WTC11 (cell line): ENCODE measurements around the gene PLA2G5. TPM values are rescaled to one million over a fixed set of nuclear protein-coding genes. Genes with fewer than 3 reads are reported as not detected.

Experiments used
- ATAC-seq: fragments of 200-7000 bp; cut with Tn5 transposase; 2 replicates; pipeline ENCODE4 v1.10.0; 2021; ENCODE audit warnings: mild to moderate bottlenecking, moderate library complexity
- CTCF ChIA-PET: fragments of 300-600 bp; sonication (Branson Sonifier 250); formaldehyde crosslinking; loops from one replicate; lab custom pipeline; 2021; ENCODE audit warnings: antibody characterized with exemption; lab: Charles Lee
- POLR2A ChIA-PET: fragments of 350-600 bp; sonication (Branson Sonifier 250); formaldehyde crosslinking; loops from one replicate; lab custom pipeline; 2021; ENCODE audit warnings: antibody characterized with exemption; lab: Charles Lee
- DNase-seq: peaks from one replicate; pipeline ENCODE4 v3.0.0; 2021; ENCODE audit warnings: low spot score
- H3K27ac Mint-ChIP-seq: 2 replicates; pipeline ENCODE4 v1.8.0; 2021; ENCODE audit warnings: mixed read lengths
- H3K27me3 Mint-ChIP-seq: 2 replicates; pipeline ENCODE4 v1.8.0; 2021; ENCODE audit warnings: low read depth, mild to moderate bottlenecking, moderate library complexity, mixed read lengths
- H3K36me3 Mint-ChIP-seq: 2 replicates; pipeline ENCODE4 v1.8.0; 2021; ENCODE audit warnings: mixed read lengths
- H3K4me1 Mint-ChIP-seq: 2 replicates; pipeline ENCODE4 v1.8.0; 2022; ENCODE audit warnings: mixed read lengths
- H3K4me3 Mint-ChIP-seq: 2 replicates; pipeline ENCODE4 v1.8.0; 2021; ENCODE audit warnings: mild to moderate bottlenecking, moderate library complexity, mixed read lengths
- H3K9me3 Mint-ChIP-seq: 2 replicates; pipeline ENCODE4 v1.8.0; 2021; ENCODE audit warnings: mixed read lengths
- ATF3 ChIP-seq: sonication (generic); formaldehyde crosslinking; conservative IDR thresholded peaks from 2 replicates; pipeline ENCODE4 v1.8.1; 2022; ENCODE audit warnings: mild to moderate bottlenecking, missing genetic modification reagents
- CDX4 ChIP-seq: fragments of 250-450 bp; sonication (Bioruptor Pico); IDR thresholded peaks from 2 replicates; pipeline ENCODE4 v1.9.0; 2021; ENCODE audit warnings: moderate library complexity, mild to moderate bottlenecking, inconsistent platforms, borderline replicate concordance
- ESRRA ChIP-seq: sonication (generic); formaldehyde crosslinking; IDR thresholded peaks from 2 replicates; pipeline ENCODE4 v1.8.1; 2022; ENCODE audit warnings: mild to moderate bottlenecking, missing genetic modification reagents, borderline replicate concordance
- FOXJ3 ChIP-seq: sonication (generic); formaldehyde crosslinking; IDR thresholded peaks from 2 replicates; pipeline ENCODE4 v1.9.0; 2021; ENCODE audit warnings: missing genetic modification reagents, mild to moderate bottlenecking, borderline replicate concordance
- FOXP4 ChIP-seq: sonication (generic); formaldehyde crosslinking; IDR thresholded peaks from 2 replicates; pipeline ENCODE4 v1.8.0; 2022; ENCODE audit warnings: mild to moderate bottlenecking, missing genetic modification reagents
- GABPB1 ChIP-seq: sonication (generic); formaldehyde crosslinking; IDR thresholded peaks from 2 replicates; pipeline ENCODE4 v1.8.1; 2023; ENCODE audit warnings: mild to moderate bottlenecking, missing genetic modification reagents
- MLX ChIP-seq: sonication (generic); formaldehyde crosslinking; IDR thresholded peaks from 2 replicates; pipeline ENCODE4 v1.8.1; 2023; ENCODE audit warnings: mild to moderate bottlenecking, missing genetic modification reagents, moderate library complexity
- MYBL2 ChIP-seq: sonication (generic); formaldehyde crosslinking; IDR thresholded peaks from 2 replicates; pipeline ENCODE4 v1.8.1; 2023; ENCODE audit warnings: mild to moderate bottlenecking, moderate library complexity, missing genetic modification reagents
- NFE2L1 ChIP-seq: sonication (generic); formaldehyde crosslinking; IDR thresholded peaks from 2 replicates; pipeline ENCODE4 v1.8.1; 2023; ENCODE audit warnings: missing genetic modification reagents
- RELA ChIP-seq: sonication (generic); formaldehyde crosslinking; IDR thresholded peaks from 2 replicates; pipeline ENCODE4 v1.8.1; 2022; ENCODE audit warnings: missing genetic modification reagents, mild to moderate bottlenecking, borderline replicate concordance
- SMAD3 ChIP-seq: sonication (generic); formaldehyde crosslinking; IDR thresholded peaks from 2 replicates; pipeline ENCODE4 v1.8.0; 2022; ENCODE audit warnings: missing genetic modification reagents, mild to moderate bottlenecking, borderline replicate concordance
- SOX15 ChIP-seq: fragments of 250-450 bp; sonication (Bioruptor Pico); IDR thresholded peaks from 2 replicates; pipeline ENCODE4 v1.9.0; 2021; ENCODE audit warnings: mild to moderate bottlenecking
- STAT6 ChIP-seq: sonication (generic); formaldehyde crosslinking; conservative IDR thresholded peaks from 2 replicates; pipeline ENCODE4 v1.8.1; 2023; ENCODE audit warnings: mild to moderate bottlenecking, low read depth, missing genetic modification reagents, moderate library complexity
- TEAD1 ChIP-seq: sonication (generic); formaldehyde crosslinking; IDR thresholded peaks from 2 replicates; pipeline ENCODE4 v1.8.0; 2022; ENCODE audit warnings: mild to moderate bottlenecking, missing genetic modification reagents
- TEAD4 ChIP-seq: sonication (generic); formaldehyde crosslinking; IDR thresholded peaks from 2 replicates; pipeline ENCODE4 v1.8.0; 2022; ENCODE audit warnings: mild to moderate bottlenecking, missing genetic modification reagents
- ZBTB21 ChIP-seq: sonication (generic); formaldehyde crosslinking; IDR thresholded peaks from 2 replicates; pipeline ENCODE4 v1.8.1; 2023; ENCODE audit warnings: mild to moderate bottlenecking, missing genetic modification reagents, borderline replicate concordance
- ZNF121 ChIP-seq: sonication (generic); formaldehyde crosslinking; IDR thresholded peaks from 2 replicates; pipeline ENCODE4 v1.8.0; 2023; ENCODE audit warnings: missing genetic modification reagents
- ZNF232 ChIP-seq: sonication (generic); formaldehyde crosslinking; IDR thresholded peaks from 2 replicates; pipeline ENCODE4 v1.8.0; 2022; ENCODE audit warnings: mild to moderate bottlenecking, missing genetic modification reagents
- ZNF423 ChIP-seq: fragments of 250-450 bp; sonication (Bioruptor Pico); IDR thresholded peaks from 2 replicates; pipeline ENCODE4 v2.1.2; 2022; ENCODE audit warnings: mild to moderate bottlenecking, moderate library complexity
- total RNA-seq: library from RNA; stranded (reverse); gene quantifications from 3 replicates; pipeline ENCODE4 v1.2.3, GENCODE V29; 2021
- TF ChIP-seq, protein P1 (sequence below): sonication (generic); formaldehyde crosslinking; IDR thresholded peaks from 2 replicates; pipeline ENCODE4 v1.8.0; 2023; ENCODE audit warnings: mild to moderate bottlenecking, missing genetic modification reagents
- TF ChIP-seq, protein P2 (sequence below): fragments of 250-450 bp; sonication (Bioruptor Pico); IDR thresholded peaks from 2 replicates; pipeline ENCODE4 v1.9.0; 2021; ENCODE audit warnings: mild to moderate bottlenecking
- TF ChIP-seq, protein P3 (sequence below): sonication (generic); formaldehyde crosslinking; IDR thresholded peaks from 2 replicates; pipeline ENCODE4 v1.8.0; 2022; ENCODE audit warnings: mild to moderate bottlenecking, missing genetic modification reagents

The PLA2G5 gene
- total RNA-seq, 1 experiment from 2014 or later, result not detected

DNA sequence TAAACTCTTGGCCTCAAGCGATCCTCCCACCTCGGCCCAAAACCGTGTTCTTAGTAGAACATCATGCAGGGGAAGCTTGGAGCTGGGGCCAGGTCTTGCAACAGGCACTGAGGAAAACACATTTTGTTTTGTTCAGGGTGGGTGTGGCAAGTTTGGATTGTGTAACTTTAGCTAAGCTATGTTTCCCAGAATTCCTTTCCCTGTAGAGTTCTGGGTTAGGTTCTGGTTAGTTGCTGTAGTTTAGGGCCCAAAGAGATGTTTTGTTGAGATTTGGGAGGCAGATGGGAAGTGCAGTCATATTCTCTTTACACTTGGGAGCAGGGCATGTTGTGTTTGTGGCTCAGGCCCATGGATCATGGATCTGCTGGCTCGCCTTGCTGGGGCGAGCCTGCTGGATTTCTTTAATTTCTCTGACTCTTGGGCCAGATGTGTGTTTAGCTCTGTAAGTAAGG, 24.0 kb downstream of the PLA2G5 start (continued):
- TF ChIP-seq, protein P1, sequence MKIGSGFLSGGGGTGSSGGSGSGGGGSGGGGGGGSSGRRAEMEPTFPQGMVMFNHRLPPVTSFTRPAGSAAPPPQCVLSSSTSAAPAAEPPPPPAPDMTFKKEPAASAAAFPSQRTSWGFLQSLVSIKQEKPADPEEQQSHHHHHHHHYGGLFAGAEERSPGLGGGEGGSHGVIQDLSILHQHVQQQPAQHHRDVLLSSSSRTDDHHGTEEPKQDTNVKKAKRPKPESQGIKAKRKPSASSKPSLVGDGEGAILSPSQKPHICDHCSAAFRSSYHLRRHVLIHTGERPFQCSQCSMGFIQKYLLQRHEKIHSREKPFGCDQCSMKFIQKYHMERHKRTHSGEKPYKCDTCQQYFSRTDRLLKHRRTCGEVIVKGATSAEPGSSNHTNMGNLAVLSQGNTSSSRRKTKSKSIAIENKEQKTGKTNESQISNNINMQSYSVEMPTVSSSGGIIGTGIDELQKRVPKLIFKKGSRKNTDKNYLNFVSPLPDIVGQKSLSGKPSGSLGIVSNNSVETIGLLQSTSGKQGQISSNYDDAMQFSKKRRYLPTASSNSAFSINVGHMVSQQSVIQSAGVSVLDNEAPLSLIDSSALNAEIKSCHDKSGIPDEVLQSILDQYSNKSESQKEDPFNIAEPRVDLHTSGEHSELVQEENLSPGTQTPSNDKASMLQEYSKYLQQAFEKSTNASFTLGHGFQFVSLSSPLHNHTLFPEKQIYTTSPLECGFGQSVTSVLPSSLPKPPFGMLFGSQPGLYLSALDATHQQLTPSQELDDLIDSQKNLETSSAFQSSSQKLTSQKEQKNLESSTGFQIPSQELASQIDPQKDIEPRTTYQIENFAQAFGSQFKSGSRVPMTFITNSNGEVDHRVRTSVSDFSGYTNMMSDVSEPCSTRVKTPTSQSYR (CRISPR knock-in tag), result no peak
- TF ChIP-seq FOXP4 (CRISPR knock-in tag) (no peak), ZNF232 (CRISPR knock-in tag) (no peak), FOXJ3 (no peak), ZNF121 (no peak), TEAD1 (no peak)

- H3K4me3 Mint-ChIP-seq, result no peak overlapping the region
- no peak overlapping the region for H3K27ac Mint-ChIP-seq
- peaks cover 26% of the 10 kb centered on the region for H3K27me3 Mint-ChIP-seq
- CTCF ChIA-PET, result interaction anchor here (1.5 to 1.7 kb wide), 2 partner anchors 56 to 121 kb away, joined by 5 to 6 read pairs; no protein-coding TSS in a partner anchor
- H3K9me3 Mint-ChIP-seq, result peaks cover 52% of the 10 kb centered on the region
- H3K4me1 Mint-ChIP-seq, result no peaks in the 10 kb centered on the region
- POLR2A ChIA-PET, result no interaction called here
- H3K36me3 Mint-ChIP-seq, result peaks cover 32% of the 10 kb centered on the region
- no peak for DNase-seq
- ATAC-seq, result no peak
- no peak for TF ChIP-seq TEAD1
- no peak for TF ChIP-seq STAT6 (CRISPR knock-in tag)
- no peak for TF ChIP-seq ATF3
- no peak for TF ChIP-seq ESRRA (CRISPR knock-in tag)
- no peak for TF ChIP-seq ZBTB21
- TF ChIP-seq SMAD3 (CRISPR knock-in tag), result no peak
- TF ChIP-seq, protein P2, sequence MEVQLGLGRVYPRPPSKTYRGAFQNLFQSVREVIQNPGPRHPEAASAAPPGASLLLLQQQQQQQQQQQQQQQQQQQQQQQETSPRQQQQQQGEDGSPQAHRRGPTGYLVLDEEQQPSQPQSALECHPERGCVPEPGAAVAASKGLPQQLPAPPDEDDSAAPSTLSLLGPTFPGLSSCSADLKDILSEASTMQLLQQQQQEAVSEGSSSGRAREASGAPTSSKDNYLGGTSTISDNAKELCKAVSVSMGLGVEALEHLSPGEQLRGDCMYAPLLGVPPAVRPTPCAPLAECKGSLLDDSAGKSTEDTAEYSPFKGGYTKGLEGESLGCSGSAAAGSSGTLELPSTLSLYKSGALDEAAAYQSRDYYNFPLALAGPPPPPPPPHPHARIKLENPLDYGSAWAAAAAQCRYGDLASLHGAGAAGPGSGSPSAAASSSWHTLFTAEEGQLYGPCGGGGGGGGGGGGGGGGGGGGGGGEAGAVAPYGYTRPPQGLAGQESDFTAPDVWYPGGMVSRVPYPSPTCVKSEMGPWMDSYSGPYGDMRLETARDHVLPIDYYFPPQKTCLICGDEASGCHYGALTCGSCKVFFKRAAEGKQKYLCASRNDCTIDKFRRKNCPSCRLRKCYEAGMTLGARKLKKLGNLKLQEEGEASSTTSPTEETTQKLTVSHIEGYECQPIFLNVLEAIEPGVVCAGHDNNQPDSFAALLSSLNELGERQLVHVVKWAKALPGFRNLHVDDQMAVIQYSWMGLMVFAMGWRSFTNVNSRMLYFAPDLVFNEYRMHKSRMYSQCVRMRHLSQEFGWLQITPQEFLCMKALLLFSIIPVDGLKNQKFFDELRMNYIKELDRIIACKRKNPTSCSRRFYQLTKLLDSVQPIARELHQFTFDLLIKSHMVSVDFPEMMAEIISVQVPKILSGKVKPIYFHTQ (CRISPR knock-in tag), result no peak
- no peak for TF ChIP-seq NFE2L1 (CRISPR knock-in tag)
- TF ChIP-seq, protein P3, sequence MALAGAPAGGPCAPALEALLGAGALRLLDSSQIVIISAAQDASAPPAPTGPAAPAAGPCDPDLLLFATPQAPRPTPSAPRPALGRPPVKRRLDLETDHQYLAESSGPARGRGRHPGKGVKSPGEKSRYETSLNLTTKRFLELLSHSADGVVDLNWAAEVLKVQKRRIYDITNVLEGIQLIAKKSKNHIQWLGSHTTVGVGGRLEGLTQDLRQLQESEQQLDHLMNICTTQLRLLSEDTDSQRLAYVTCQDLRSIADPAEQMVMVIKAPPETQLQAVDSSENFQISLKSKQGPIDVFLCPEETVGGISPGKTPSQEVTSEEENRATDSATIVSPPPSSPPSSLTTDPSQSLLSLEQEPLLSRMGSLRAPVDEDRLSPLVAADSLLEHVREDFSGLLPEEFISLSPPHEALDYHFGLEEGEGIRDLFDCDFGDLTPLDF (CRISPR knock-in tag), result no peak
- TF ChIP-seq CDX4, result no peak
- no peak for TF ChIP-seq GABPB1
- TF ChIP-seq ZNF423 (CRISPR knock-in tag), result no peak
- no peak for TF ChIP-seq TEAD4 (CRISPR knock-in tag)
- TF ChIP-seq MYBL2, result no peak
- TF ChIP-seq RELA (CRISPR knock-in tag), result no peak
- TF ChIP-seq MLX, result no peak
- no peak for TF ChIP-seq SOX15 (CRISPR knock-in tag)
Observed at GRCh38 chr1:20095564-20096434, 25.8 kb downstream of the PLA2G5 start.
